K562 (cell line): ENCODE measurements around the gene KRTAP10-12. TPM values are rescaled to one million over a fixed set of nuclear protein-coding genes. Genes with fewer than 3 reads are reported as not detected.

Experiments used
- ATAC-seq: fragments of 200-7000 bp; cut with Tn5 transposase; 3 replicates; pipeline ENCODE4 v1.9.1; 2020; ENCODE audit warnings: moderate library complexity
- BruUV-seq: library from RNA; stranded (reverse); fragments of 400-500 nt; replicated peaks from 2 replicates; lab custom pipeline; 2021; lab: Mats Ljungman, UMichigan
- CTCF ChIA-PET: fragments of 300-600 bp; formaldehyde crosslinking; extraction: SDS; loops from one replicate; lab custom pipeline; 2021; ENCODE audit warnings: low intra/inter-chr PET ratio; lab: Yijun Ruan, JAX
- POLR2A ChIA-PET: fragments of 300-600, 350-650 bp; sonication (Branson Sonifier 250); formaldehyde crosslinking; extraction: SDS; loops from one replicate; lab custom pipeline; 2021; ENCODE audit warnings: antibody characterized with exemption, inconsistent platforms; lab: Yijun Ruan, JAX
- DNase-seq, 4 experiments: peaks; one replicate each; pipeline versions ENCODE4 v3.0.0 to v3.0.0-alpha.2; 2011 to 2018; ENCODE audit warnings: low spot score in 3 of 4, mixed read lengths in 3 of 4; ENCODE audit errors: extremely low read depth in 1 of 4
- FAIRE-seq: peaks from 2 replicates; lab custom pipeline; 2011; peaks lifted over from hg19 to GRCh38; lab: Jason Lieb, UNC
- H2AFZ ChIP-seq: 2 replicates; pipeline ENCODE4 v1.6.0; 2011; ENCODE audit warnings: low read depth, low read length, control low read depth, inconsistent platforms
- H3K27ac ChIP-seq: fragments of 200-600 bp; 3 replicates; pipeline ENCODE4 v1.8.0; 2011; ENCODE audit warnings: low read depth, mild to moderate bottlenecking, control low read depth, inconsistent platforms, low read length, moderate library complexity, mixed read lengths; ENCODE audit errors: extremely low read depth
- H3K27me3 ChIP-seq, 2 experiments: fragments of 300-600 bp in 1 of 2; 2 replicates in 1 of 2; 3 replicates in 1 of 2; pipeline versions ENCODE4 v1.6.0 to v1.8.0; 2011; ENCODE audit warnings: inconsistent platforms in 2 of 2, low read length in 2 of 2, mild to moderate bottlenecking in 1 of 2, mixed read lengths in 1 of 2, moderate library complexity in 1 of 2; ENCODE audit not compliant: control insufficient read depth in 2 of 2, insufficient read depth in 2 of 2
- H3K36me3 ChIP-seq: fragments of 300-600 bp; 3 replicates; pipeline ENCODE4 v1.8.0; 2011; ENCODE audit warnings: mild to moderate bottlenecking, low read length, inconsistent platforms; ENCODE audit not compliant: control insufficient read depth, insufficient read depth
- H3K4me1 ChIP-seq, 2 experiments: fragments of 200-600 bp in 1 of 2; replicated peaks in 1 of 2; 2 replicates in 1 of 2; 3 replicates in 1 of 2; pipeline versions ENCODE4 v1.5.1 to v1.8.0; 2011; ENCODE audit warnings: inconsistent platforms in 2 of 2, low read length in 2 of 2, mild to moderate bottlenecking in 1 of 2, mixed read lengths in 1 of 2, moderate library complexity in 1 of 2; ENCODE audit not compliant: control insufficient read depth in 2 of 2, insufficient read depth in 2 of 2
- H3K4me2 ChIP-seq: 2 replicates; pipeline ENCODE4 v1.6.1; 2011; ENCODE audit warnings: low read length, control low read depth, inconsistent platforms, mixed read lengths; ENCODE audit not compliant: insufficient read depth
- H3K4me3 ChIP-seq: fragments of 200-600 bp; sonication (generic), shearing (Covaris generic); 2 replicates; pipeline ENCODE4 v1.5.1; 2016; ENCODE audit warnings: control low read depth, inconsistent platforms
- H3K79me2 ChIP-seq: fragments of 200-600 bp; 3 replicates; pipeline ENCODE4 v1.8.0; 2011; ENCODE audit warnings: low read length, inconsistent platforms; ENCODE audit not compliant: control insufficient read depth, insufficient read depth
- H3K9ac ChIP-seq, 2 experiments: 2 replicates each; pipeline versions ENCODE4 v1.6.0 to v1.6.1; 2011; ENCODE audit warnings: low read depth in 2 of 2, low read length in 2 of 2, control low read depth in 1 of 2, inconsistent platforms in 1 of 2, mild to moderate bottlenecking in 1 of 2, mixed read lengths in 1 of 2; ENCODE audit not compliant: insufficient read depth in 1 of 2
- H3K9me1 ChIP-seq: one replicate; pipeline ENCODE4 v1.6.0; 2011; ENCODE audit warnings: inconsistent platforms, mild to moderate bottlenecking, low read length, moderate library complexity; ENCODE audit not compliant: control insufficient read depth, insufficient read depth
- H3K9me3 ChIP-seq: replicated peaks from 2 replicates; pipeline ENCODE4 v1.5.1; 2011; ENCODE audit warnings: low read depth, low read length, inconsistent platforms; ENCODE audit not compliant: control insufficient read depth, insufficient read depth
- H4K20me1 ChIP-seq: replicated peaks from 2 replicates; pipeline ENCODE4 v1.6.1; 2011; ENCODE audit warnings: low read length, inconsistent platforms, mixed read lengths; ENCODE audit not compliant: control insufficient read depth, insufficient read depth
- CBX3 ChIP-seq, 2 experiments: IDR thresholded peaks; 1 replicate in 1 of 2; 2 replicates in 1 of 2; pipeline ENCODE4 v1.6.1; 2012; ENCODE audit warnings: inconsistent platforms in 2 of 2, low read length in 2 of 2, borderline replicate concordance in 1 of 2, control low read depth in 1 of 2
- ELF4 ChIP-seq: fragments of 450-650 bp; formaldehyde crosslinking; IDR thresholded peaks from 2 replicates; pipeline ENCODE4 v1.4.0; 2022; ENCODE audit warnings: missing genetic modification characterization
- HLTF ChIP-seq: fragments of 450-650 bp; IDR thresholded peaks from 2 replicates; pipeline ENCODE4 v1.6.1; 2016
- RBM17 ChIP-seq: fragments of 200-400 bp; formaldehyde crosslinking; IDR thresholded peaks from 2 replicates; pipeline ENCODE4 v1.6.1; 2017; ENCODE audit warnings: low read depth, mild to moderate bottlenecking, low read length, borderline replicate concordance
- TRIM24 ChIP-seq, 2 experiments: fragments of 450-650 bp; IDR thresholded peaks; 2 replicates each; pipeline ENCODE4 v1.6.1; 2016
- TRIM28 ChIP-seq: fragments of 450-650 bp; IDR thresholded peaks from 2 replicates; pipeline ENCODE4 v1.6.1; 2017
- ZEB2 ChIP-seq: fragments of 450-650 bp; IDR thresholded peaks from 2 replicates; pipeline ENCODE4 v1.6.1; 2016
- ZNF583 ChIP-seq: fragments of 250-450 bp; sonication (Bioruptor Pico); IDR thresholded peaks from 2 replicates; pipeline ENCODE4 v1.4.0; 2020
- WGBS: fragments of 100-300 bp; shearing (Covaris generic); methylation state at CpG from one replicate; pipeline ENCODE4 v1.1.6; 2016; ENCODE audit warnings: low coverage, mixed read lengths; ENCODE audit not compliant: insufficient coverage; ENCODE audit errors: missing lambda C conversion rate; 5-methylcytosine and 5-hydroxymethylcytosine counted together
- in situ Hi-C: fragments of 300-500 bp; cut with MboI; formaldehyde crosslinking; loops from 4 replicates; pipeline ENCODE4 v1.15.0; 2018; ENCODE audit warnings: inconsistent platforms, mixed read lengths
- intact Hi-C: fragments of 100-400 bp; cut with micrococcal nuclease; formaldehyde crosslinking; loops from 2 replicates; pipeline ENCODE4 v1.14.2; 2022
- polyA plus RNA-seq, 8 experiments: library from polyadenylated mRNA; depleted of rRNA in 4 of 8; stranded (reverse) in 5 of 8; unstranded in 3 of 8; fragments of >200 nt; fragmentation: Nextera tagmentation in 2 of 8; fragmentation: Illumina TruSeq in 1 of 8; extraction: Ambion mirVana in 2 of 8; extraction: Trizol in 1 of 8; gene quantifications; 2 replicates each; pipeline versions ENCODE4 v1.2.1 to v1.2.3, GENCODE V29; 2011 to 2014; ENCODE audit warnings: inconsistent platforms in 1 of 8, missing spikeins in 1 of 8
- total RNA-seq, 7 experiments: library from RNA; depleted of rRNA in 6 of 7; stranded (reverse); fragments of >200 nt in 6 of 7; fragmentation: Illumina TruSeq in 2 of 7; extraction: Trizol in 2 of 7; gene quantifications; 2 replicates each; pipeline versions ENCODE4 v1.2.1 to v1.2.3, GENCODE V29; 2011 to 2021; ENCODE audit warnings: low replicate concordance in 1 of 7
- TF ChIP-seq, protein P1 (sequence below), 3 experiments: fragments of 200-800 bp in 1 of 3; fragments of 250-450 bp in 1 of 3; fragments of 450-650 bp in 1 of 3; sonication (Bioruptor Pico) in 1 of 3; sonication (Bioruptor generic) in 1 of 3; formaldehyde crosslinking in 1 of 3; IDR thresholded peaks; 2 replicates each; pipeline versions ENCODE4 v1.6.1 to v1.8.0; 2016 to 2022; ENCODE audit warnings: mild to moderate bottlenecking in 2 of 3, missing genetic modification characterization in 2 of 3, missing compliant biosample characterization in 1 of 3, moderate library complexity in 1 of 3
- TF ChIP-seq, protein P2 (sequence below): sonication (generic); formaldehyde crosslinking; IDR thresholded peaks from 2 replicates; pipeline ENCODE4 v1.8.1; 2022; ENCODE audit warnings: missing genetic modification reagents
- TF ChIP-seq, protein P3 (sequence below): fragments of 450-650 bp; IDR thresholded peaks from 2 replicates; pipeline ENCODE4 v1.6.1; 2018; ENCODE audit warnings: mild to moderate bottlenecking, low read depth; ENCODE audit not compliant: partially characterized antibody

Gene KRTAP10-12
- total and polyA plus RNA-seq, 9 of the 15 experiments (the other 6 are each of a cell fraction or from before 2014, with no cell fraction given), result not detected

DNA sequence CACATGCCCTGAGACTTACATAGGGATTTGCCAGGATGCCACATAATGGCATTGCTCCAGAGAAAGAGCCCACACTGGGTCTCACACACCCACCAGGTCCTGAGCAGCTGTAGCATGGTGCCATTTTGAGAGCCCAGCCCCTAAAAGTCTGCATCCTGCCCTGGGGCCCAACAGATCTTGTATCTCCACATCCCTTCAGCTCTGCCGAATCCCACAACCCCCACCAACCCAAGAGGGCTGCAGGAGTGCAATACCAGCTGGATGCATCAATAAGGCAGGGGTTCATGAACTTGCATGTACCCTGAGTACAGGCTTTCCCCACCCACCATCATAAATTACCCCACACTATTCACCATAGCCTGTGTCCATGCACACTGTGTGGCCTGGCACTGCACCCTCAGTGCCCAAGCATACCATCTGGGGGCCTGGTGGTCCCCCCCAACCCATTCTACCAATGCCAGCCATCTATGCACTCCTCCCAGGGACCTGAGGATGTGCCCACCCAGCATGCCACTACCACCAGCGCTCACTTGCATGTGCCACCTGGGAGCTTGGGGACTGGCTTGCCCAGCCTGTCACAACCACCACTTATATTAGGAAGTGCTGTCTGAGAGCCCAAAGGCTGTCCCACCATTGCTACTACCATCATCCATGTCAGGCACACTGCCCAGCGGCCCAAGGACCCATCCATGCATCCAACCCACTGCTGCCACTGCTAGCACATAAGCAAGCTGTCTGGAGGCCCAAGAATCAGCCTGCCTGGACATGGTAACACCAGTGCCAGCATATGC lies 26.1 kb upstream of the KRTAP10-12 start (continued):
- TF ChIP-seq, protein P1, sequence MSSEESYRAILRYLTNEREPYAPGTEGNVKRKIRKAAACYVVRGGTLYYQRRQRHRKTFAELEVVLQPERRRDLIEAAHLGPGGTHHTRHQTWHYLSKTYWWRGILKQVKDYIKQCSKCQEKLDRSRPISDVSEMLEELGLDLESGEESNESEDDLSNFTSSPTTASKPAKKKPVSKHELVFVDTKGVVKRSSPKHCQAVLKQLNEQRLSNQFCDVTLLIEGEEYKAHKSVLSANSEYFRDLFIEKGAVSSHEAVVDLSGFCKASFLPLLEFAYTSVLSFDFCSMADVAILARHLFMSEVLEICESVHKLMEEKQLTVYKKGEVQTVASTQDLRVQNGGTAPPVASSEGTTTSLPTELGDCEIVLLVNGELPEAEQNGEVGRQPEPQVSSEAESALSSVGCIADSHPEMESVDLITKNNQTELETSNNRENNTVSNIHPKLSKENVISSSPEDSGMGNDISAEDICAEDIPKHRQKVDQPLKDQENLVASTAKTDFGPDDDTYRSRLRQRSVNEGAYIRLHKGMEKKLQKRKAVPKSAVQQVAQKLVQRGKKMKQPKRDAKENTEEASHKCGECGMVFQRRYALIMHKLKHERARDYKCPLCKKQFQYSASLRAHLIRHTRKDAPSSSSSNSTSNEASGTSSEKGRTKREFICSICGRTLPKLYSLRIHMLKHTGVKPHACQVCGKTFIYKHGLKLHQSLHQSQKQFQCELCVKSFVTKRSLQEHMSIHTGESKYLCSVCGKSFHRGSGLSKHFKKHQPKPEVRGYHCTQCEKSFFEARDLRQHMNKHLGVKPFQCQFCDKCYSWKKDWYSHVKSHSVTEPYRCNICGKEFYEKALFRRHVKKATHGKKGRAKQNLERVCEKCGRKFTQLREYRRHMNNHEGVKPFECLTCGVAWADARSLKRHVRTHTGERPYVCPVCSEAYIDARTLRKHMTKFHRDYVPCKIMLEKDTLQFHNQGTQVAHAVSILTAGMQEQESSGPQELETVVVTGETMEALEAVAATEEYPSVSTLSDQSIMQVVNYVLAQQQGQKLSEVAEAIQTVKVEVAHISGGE (CRISPR knock-in tag; IDR thresholded peaks at IDR 0.05), result no peak

DNA sequence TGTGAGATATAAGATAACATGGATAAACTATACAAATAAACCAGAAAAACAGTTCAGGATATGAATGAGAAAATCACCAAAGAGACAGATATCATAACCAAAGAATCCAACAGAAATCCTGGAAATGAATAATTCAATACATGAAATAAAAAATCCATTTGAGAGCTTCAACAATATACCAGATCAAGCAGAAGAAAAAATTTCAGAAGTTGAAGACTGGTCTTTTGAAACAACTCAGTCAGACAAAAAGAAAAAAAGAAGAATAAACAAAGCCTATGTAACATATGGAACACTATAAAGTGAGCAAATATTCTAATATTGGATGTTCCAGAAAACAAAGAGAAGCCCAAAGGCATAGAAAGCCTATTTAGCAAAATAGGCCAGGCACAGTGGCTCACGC lies 25.1 kb upstream of the KRTAP10-12 start:
- DNase-seq (no peak), ATAC-seq (no peak), FAIRE-seq (no peak)
- H3K27me3 ChIP-seq, result peaks cover 4 to 5% of the 10 kb centered on the region in 2 experiments; a peak in 4 of 5 replicates
- in situ Hi-C loops (no loop called here), intact Hi-C loops (no loop called here)
- ChIA-PET POLR2A (interaction anchor here (0.6 kb wide), 1 partner anchor 150 kb away, joined by 3 read pairs; no protein-coding TSS in a partner anchor), CTCF (no interaction called here)
- BruUV-seq, result no TSS peak
- H4K20me1 ChIP-seq, result no peaks in the 10 kb centered on the region
- no peak overlapping the region for H3K9ac ChIP-seq
- peaks cover 4% of the 10 kb centered on the region for H3K9me3 ChIP-seq
- no peak overlapping the region for H2AFZ ChIP-seq
- no peak overlapping the region for H3K4me2 ChIP-seq
- H3K9me1 ChIP-seq, result no peaks in the 10 kb centered on the region
- H3K4me3 ChIP-seq, result no peak overlapping the region
- no peaks in the 10 kb centered on the region for H3K79me2 ChIP-seq
- 0% methylated on average over 1 of the region's 1 CpG for WGBS
- H3K4me1 ChIP-seq, result no peaks in the 10 kb centered on the region
- no peak overlapping the region for H3K27ac ChIP-seq
- no peaks in the 10 kb centered on the region for H3K36me3 ChIP-seq
- TF ChIP-seq ZEB2 (peak; percentile 36; the same call in 1 of the 2 replicates), ELF4 (CRISPR knock-in tag) (no peak), CBX3 (IDR thresholded peaks at IDR 0.05; ENCODE audit: borderline replicate concordance in 1 of 2, low read length in 2 of 2) (0 out of 3 replicates have a peak, but pooled peaks of 1 of the 2 experiments have one; percentile 32), ZNF583 (CRISPR knock-in tag) (peak; percentile 95; the same call in 1 of the 2 replicates), TRIM24 (IDR thresholded peaks at IDR 0.05) (0 out of 4 replicates have a peak, but pooled peaks of 1 of the 2 experiments have one; percentile 23), HLTF (0 out of 2 replicates have a peak, but pooled peaks have one; percentile 45), RBM17 (no peak), TRIM28 (peak; percentile 86)
- TF ChIP-seq, protein P2, sequence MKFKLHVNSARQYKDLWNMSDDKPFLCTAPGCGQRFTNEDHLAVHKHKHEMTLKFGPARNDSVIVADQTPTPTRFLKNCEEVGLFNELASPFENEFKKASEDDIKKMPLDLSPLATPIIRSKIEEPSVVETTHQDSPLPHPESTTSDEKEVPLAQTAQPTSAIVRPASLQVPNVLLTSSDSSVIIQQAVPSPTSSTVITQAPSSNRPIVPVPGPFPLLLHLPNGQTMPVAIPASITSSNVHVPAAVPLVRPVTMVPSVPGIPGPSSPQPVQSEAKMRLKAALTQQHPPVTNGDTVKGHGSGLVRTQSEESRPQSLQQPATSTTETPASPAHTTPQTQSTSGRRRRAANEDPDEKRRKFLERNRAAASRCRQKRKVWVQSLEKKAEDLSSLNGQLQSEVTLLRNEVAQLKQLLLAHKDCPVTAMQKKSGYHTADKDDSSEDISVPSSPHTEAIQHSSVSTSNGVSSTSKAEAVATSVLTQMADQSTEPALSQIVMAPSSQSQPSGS (CRISPR knock-in tag), result no peak
- TF ChIP-seq, protein P3, sequence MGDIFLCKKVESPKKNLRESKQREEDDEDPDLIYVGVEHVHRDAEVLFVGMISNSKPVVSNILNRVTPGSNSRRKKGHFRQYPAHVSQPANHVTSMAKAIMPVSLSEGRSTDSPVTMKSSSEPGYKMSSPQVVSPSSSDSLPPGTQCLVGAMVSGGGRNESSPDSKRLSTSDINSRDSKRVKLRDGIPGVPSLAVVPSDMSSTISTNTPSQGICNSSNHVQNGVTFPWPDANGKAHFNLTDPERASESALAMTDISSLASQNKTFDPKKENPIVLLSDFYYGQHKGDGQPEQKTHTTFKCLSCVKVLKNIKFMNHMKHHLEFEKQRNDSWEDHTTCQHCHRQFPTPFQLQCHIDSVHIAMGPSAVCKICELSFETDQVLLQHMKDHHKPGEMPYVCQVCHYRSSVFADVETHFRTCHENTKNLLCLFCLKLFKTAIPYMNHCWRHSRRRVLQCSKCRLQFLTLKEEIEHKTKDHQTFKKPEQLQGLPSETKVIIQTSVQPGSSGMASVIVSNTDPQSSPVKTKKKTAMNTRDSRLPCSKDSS, result peak; percentile 63
